Fibroblast of pulmonary artery (primary cell): Measurements from ENCODE around the gene CAV3.

ENCODE experiments used
- DNase-seq: peaks from one replicate; pipeline ENCODE4 v3.0.0-alpha.2; 2010; ENCODE audit warnings: low read depth
- H3K4me3 ChIP-seq: replicated peaks from 2 replicates; pipeline ENCODE4 v1.5.1; 2011; ENCODE audit warnings: low read depth, mild to moderate bottlenecking, control low read depth, low read length, moderate library complexity
- TF ChIP-seq, protein P1 (sequence below): IDR thresholded peaks from 2 replicates; pipeline ENCODE4 v1.5.1; 2011; ENCODE audit warnings: mild to moderate bottlenecking, control low read depth, low read length, inconsistent platforms; ENCODE audit errors: missing control alignments

Gene CAV3

GRCh38 chr3:8767667-8768363 lies 34.2 kb downstream of the CAV3 start:
- H3K4me3 ChIP-seq = peak overlapping the region; percentile 58
- TF ChIP-seq, protein P1, sequence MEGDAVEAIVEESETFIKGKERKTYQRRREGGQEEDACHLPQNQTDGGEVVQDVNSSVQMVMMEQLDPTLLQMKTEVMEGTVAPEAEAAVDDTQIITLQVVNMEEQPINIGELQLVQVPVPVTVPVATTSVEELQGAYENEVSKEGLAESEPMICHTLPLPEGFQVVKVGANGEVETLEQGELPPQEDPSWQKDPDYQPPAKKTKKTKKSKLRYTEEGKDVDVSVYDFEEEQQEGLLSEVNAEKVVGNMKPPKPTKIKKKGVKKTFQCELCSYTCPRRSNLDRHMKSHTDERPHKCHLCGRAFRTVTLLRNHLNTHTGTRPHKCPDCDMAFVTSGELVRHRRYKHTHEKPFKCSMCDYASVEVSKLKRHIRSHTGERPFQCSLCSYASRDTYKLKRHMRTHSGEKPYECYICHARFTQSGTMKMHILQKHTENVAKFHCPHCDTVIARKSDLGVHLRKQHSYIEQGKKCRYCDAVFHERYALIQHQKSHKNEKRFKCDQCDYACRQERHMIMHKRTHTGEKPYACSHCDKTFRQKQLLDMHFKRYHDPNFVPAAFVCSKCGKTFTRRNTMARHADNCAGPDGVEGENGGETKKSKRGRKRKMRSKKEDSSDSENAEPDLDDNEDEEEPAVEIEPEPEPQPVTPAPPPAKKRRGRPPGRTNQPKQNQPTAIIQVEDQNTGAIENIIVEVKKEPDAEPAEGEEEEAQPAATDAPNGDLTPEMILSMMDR = peak; percentile 9
- no peak for DNase-seq

- TF ChIP-seq, protein P1 = no peak
- H3K4me3 ChIP-seq = peak overlapping the region; percentile 58
- DNase-seq = no peak
Observed at GRCh38 chr3:8768364-8769087, 34.9 kb downstream of the CAV3 start.

DNA sequence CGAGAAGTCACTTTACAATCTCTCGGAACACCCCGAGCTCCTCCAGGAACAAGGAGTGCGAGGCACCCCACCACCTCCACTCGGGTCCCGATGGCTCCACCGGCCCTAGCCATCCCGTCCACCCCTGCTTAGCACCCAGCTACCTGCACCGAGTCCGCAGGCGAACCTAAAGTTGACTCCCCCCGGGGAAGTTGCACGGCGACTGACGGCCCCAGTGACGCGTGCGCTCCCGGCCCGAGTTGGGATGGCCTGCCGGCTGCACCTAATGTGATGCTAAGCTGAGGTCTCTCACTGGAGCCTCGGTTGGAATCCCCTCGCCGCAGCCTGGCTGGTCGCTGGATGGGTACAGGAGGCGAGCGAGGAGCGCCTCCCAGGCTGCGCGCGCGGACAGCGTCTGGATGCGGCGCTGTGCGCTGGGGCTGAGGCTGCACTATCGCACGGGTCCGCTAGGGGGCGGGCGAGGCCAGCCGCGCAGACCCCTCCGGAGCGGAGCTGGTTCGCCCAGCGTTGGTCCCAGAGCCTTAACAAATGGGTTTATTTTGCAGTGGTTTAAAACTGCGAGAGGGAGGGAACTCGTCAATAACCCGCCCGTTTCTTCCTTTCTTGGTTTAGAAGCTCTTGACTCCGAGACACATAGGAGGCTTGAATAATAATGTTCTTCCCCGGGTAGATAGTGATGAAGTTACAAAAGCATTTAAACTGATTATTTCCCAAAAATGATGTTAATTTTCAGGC lies 35.7 kb downstream of the CAV3 start, which contains the start of gene OXTR:
Gene OXTR (minus strand): TSS at position 526 of the 735 bp plus-strand sequence. CDS start 1,426 bp downstream, outside the sequence.
- peak within 1 kb of the TSS; percentile 58 for H3K4me3 ChIP-seq
- TF ChIP-seq, protein P1 = peak; percentile 85
- DNase-seq = peak; percentile 83

- TF ChIP-seq, protein P1 = no peak
Observed at GRCh38 chr3:8773941-8774542, 40.4 kb downstream of the CAV3 start.

GRCh38 chr3:8775181-8775580 lies 41.6 kb downstream of the CAV3 start:
- TF ChIP-seq, protein P1 = no peak
- DNase-seq = no peak
- no peak overlapping the region for H3K4me3 ChIP-seq

More at GRCh38 chr3:8773941-8774542, 40.4 kb downstream of the CAV3 start:
- H3K4me3 ChIP-seq = no peak overlapping the region
- no peak for DNase-seq

DNA sequence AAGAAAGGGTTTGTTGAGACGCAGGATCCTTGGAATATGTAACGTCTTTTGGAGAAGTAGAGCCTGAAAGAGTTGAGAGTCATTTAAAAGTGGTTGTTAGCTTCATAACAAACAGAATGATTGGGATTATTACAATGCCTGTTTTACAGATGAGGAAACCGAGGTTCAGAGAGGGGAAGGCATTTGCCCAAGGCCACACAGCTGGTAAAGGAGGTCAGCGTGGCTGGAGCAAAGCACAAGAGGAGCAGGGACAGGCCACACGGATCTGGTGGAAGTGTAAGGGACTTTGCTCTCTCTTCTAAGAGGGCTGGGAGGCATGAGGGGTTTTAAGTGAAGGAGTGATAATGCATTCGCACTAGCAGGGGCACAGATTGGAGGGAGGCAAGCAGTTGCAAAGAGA lies 42.0 kb downstream of the CAV3 start:
- TF ChIP-seq, protein P1 = no peak
- no peak for DNase-seq
- no peak overlapping the region for H3K4me3 ChIP-seq
